Heart right ventricle (tissue), 16 donors: ENCODE measurements around the gene EHD3. TPM values are rescaled to one million over a fixed set of nuclear protein-coding genes. Genes with fewer than 3 reads are reported as not detected.

Experiments
- ATAC-seq, 8 donors: fragments of 200-7000 bp; cut with Tn5 transposase; one replicate each; pipeline ENCODE4 v1.9.1; 2020; ENCODE audit warnings: mild to moderate bottlenecking in 8 of 8, moderate library complexity in 8 of 8, moderate number of reproducible peaks in 1 of 8
- DNase-seq, 2 donors: peaks; one replicate each; pipeline ENCODE4 v3.0.0-alpha.2; 2020
- H3K27ac ChIP-seq, 10 donors: fragments of 200-600 bp; sonication (generic) in 2 of 10; one replicate each; pipeline versions ENCODE4 v1.5.0 to v1.8.0; 2020 to 2022; ENCODE audit warnings: mild to moderate bottlenecking in 3 of 10
- H3K27me3 ChIP-seq, 7 donors: fragments of 200-600 bp; one replicate each; pipeline ENCODE4 v1.8.0; 2021 to 2022; ENCODE audit warnings: mild to moderate bottlenecking in 2 of 7
- H3K36me3 ChIP-seq, 9 donors: fragments of 200-600 bp; sonication (generic) in 1 of 9; one replicate each; pipeline versions ENCODE4 v1.5.0 to v1.8.0; 2020 to 2022; ENCODE audit warnings: mild to moderate bottlenecking in 2 of 9
- H3K4me1 ChIP-seq, 9 donors: fragments of 200-600 bp; sonication (generic) in 1 of 9; one replicate each; pipeline versions ENCODE4 v1.5.0 to v1.8.0; 2020 to 2022; ENCODE audit warnings: mild to moderate bottlenecking in 4 of 9
- H3K4me3 ChIP-seq, 10 donors: fragments of 200-600 bp; sonication (generic) in 2 of 10; one replicate each; pipeline versions ENCODE4 v1.5.0 to v1.8.0; 2020 to 2022; ENCODE audit warnings: mild to moderate bottlenecking in 7 of 10, moderate library complexity in 2 of 10
- H3K9me3 ChIP-seq, 11 donors: fragments of 200-600 bp in 10 of 11; sonication (generic) in 2 of 11; one replicate each; pipeline versions ENCODE4 v1.5.0 to v1.8.0; 2013 to 2022; ENCODE audit warnings: mild to moderate bottlenecking in 2 of 11, control low read depth in 1 of 11, moderate library complexity in 1 of 11
- WGBS, 2 donors: extraction: QIAGEN DNeasy Blood & Tissue Kit; methylation state at CpG; one replicate each; pipeline ENCODE4 v1.1.7; 2013; ENCODE audit warnings: inconsistent platforms in 1 of 2; 5-methylcytosine and 5-hydroxymethylcytosine counted together
- intact Hi-C, 10 donors: fragments of 100-400 bp; cut with DNase I; formaldehyde crosslinking; loops; one replicate each; pipeline versions ENCODE4 v1.11.1 to v1.14.2; 2022
- polyA plus RNA-seq, 2 donors: library from polyadenylated mRNA; stranded (reverse); fragments of 200-250 nt; gene quantifications; one replicate each; pipeline ENCODE4 v1.2.3, GENCODE V29; 2013
- total RNA-seq, 10 donors: library from RNA; stranded (reverse); fragmentation: NEBNext Ultra II Directional in 3 of 10; extraction: Animal tissue kit (Norgen Biotek cat#: 25700) in 3 of 10; gene quantifications; one replicate each; pipeline versions ENCODE4 v1.2.1 to v1.2.4, GENCODE V29; 2021 to 2023
- TF ChIP-seq, protein P1 (sequence below), 9 donors: fragments of 200-600 bp; sonication (generic) in 2 of 9; IDR thresholded peaks; one replicate each; pipeline versions ENCODE4 v1.5.0 to v1.8.0; 2021 to 2022; ENCODE audit warnings: antibody characterized with exemption in 9 of 9, mild to moderate bottlenecking in 5 of 9, moderate library complexity in 1 of 9
- donor health status: Arrhythmogenic right ventricular cardiomyopathy.
- donor health status: ischemic (EF 13 %, LVEDD 7.1; RV severe dilation, severe dysfunction).
- donor health status: healthy with polysubstance abuse.
- donor health status: DM: no; HTN: yes; CAD: no.
- donor health status: DM: no; HTN: no; CAD: no.
- donor health status: ischemic (EF 25% LVEDD 6.9; RV normal size, moderate dysfunction).
- donor health status: ischemic (EF 25% LVEDD 5.7; RV mildly dilated, moderate dysfunction).
- donor health status: healthy.
- donor health status: DM: yes; HTN: yes; CAD: no.
- donor health status: Ischemic cardiomyopathy.
- donor health status: ischemic (EF 35%, LVEDD 5.7; RV mildly dilated, moderate dysfunction).
- donor health status: nonischemic (EF 11% LVEDD 7.7; RV severe dilation, severe dysfunction).
- donor health status: DM: yes; HTN: yes; CAD: no.
- donor health status: PGD.
- donor health status: ischemic (EF 29% LVEDD 5.4; RV normal size, mild dysfunction).
- donor health status: nonischemic (EF 23%, LVEDD 6.1; RV moderate dilation, normal function).

The EHD3 gene
- total and polyA plus RNA-seq, 12 donors: 5.3 to 40.9 (median 24.3) TPM

DNA sequence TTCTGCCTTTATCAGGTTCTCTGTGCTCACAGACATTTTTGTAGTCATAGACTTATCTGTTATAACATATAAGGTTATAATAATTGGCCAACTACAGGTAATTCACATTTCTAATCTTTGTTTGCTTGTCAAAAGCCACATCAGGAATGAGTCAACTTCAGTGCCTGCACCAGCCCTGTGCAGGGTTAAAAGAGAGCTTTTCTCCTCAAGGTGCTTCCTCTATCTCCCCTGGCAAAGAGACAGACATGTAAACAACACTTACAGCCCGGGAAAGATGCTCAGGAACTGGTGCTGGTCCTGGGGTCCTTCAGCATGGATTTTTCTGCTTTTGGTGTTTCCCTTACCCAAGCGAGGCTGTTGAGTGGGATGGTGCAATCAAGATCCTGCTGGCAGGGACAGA lies 7.7 kb upstream of the EHD3 start:
- ATAC-seq (no peak), DNase-seq (no peak)
- Histone ChIP-seq H3K4me1 (peaks cover 0 to 14% (median 0%) of the 10 kb centered on the region in 9 donors), H3K27me3 (no peaks in the 10 kb centered on the region), H3K4me3 (no peak overlapping the region), H3K9me3 (no peaks in the 10 kb centered on the region), H3K27ac (no peak overlapping the region), H3K36me3 (no peaks in the 10 kb centered on the region)
- intact Hi-C loops: no loop called here
- WGBS, 2 donors: 23 to 26% methylated on average over 2 of the region's 2 CpGs
- TF ChIP-seq, protein P1, sequence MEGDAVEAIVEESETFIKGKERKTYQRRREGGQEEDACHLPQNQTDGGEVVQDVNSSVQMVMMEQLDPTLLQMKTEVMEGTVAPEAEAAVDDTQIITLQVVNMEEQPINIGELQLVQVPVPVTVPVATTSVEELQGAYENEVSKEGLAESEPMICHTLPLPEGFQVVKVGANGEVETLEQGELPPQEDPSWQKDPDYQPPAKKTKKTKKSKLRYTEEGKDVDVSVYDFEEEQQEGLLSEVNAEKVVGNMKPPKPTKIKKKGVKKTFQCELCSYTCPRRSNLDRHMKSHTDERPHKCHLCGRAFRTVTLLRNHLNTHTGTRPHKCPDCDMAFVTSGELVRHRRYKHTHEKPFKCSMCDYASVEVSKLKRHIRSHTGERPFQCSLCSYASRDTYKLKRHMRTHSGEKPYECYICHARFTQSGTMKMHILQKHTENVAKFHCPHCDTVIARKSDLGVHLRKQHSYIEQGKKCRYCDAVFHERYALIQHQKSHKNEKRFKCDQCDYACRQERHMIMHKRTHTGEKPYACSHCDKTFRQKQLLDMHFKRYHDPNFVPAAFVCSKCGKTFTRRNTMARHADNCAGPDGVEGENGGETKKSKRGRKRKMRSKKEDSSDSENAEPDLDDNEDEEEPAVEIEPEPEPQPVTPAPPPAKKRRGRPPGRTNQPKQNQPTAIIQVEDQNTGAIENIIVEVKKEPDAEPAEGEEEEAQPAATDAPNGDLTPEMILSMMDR (IDR thresholded peaks at IDR 0.05): no peak

DNA sequence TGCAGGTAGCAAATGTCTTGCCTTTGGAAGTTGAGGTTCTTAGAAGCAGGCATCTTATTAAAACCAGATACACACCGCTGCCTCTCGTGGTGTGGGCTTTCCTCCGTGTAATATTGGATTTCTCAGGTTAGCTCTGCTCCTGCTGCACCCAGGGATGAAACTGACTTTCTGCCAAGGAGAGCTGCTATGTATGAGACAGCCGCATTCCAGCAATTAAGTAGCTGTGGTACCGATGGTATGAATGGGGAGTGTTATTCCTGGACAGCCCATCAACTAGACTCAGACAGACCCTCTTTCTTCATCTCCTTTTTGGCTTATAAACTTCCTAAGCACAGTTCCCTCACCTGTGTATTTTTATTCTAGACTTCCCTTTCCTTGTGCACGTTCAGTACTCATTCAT lies 6.8 kb upstream of the EHD3 start:
- TF ChIP-seq, protein P1 (IDR thresholded peaks at IDR 0.05): no peak
- Histone ChIP-seq H3K4me3 (no peak overlapping the region), H3K27me3 (no peaks in the 10 kb centered on the region), H3K27ac (peak overlapping the region in 4 of 10 donors; percentile 12 to 31 (median 23)), H3K9me3 (no peaks in the 10 kb centered on the region), H3K36me3 (no peaks in the 10 kb centered on the region), H3K4me1 (peaks cover 0 to 20% (median 0%) of the 10 kb centered on the region in 9 donors)
- DNase-seq: no peak
- peak in 3 of 8 donors; percentile 17 to 33 (median 24) for ATAC-seq
- intact Hi-C loops: no loop called here
- 36 to 52% methylated on average over 6 of the region's 6 CpGs for WGBS, 2 donors

DNA sequence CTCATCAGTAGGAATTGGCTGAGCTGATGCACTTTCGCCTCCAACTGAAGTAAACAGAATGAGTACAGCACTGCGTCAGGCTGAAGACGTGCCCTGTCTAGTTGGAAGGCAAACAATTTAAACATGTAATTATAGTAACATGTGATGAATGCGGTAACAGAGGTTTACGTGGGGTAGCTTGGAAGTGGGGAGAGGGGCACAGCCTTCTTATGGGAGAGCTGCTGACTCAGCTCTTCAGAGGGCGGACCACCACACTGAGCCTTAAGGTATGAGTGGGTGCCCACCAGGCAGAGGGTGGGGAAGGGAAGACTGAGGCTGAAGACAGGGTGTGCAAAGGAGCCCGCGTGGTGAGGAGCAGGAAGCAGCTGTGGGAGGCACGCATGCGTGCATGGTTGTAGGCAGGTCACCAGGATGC lies 6.2 kb upstream of the EHD3 start:
- intact Hi-C loops: no loop called here
- Histone ChIP-seq H3K4me1 (peaks cover 0 to 25% (median under 1%) of the 10 kb centered on the region in 9 donors), H3K4me3 (no peak overlapping the region), H3K27me3 (no peaks in the 10 kb centered on the region), H3K9me3 (no peaks in the 10 kb centered on the region), H3K27ac (peak overlapping the region in 7 of 10 donors; percentile 8 to 31 (median 20)), H3K36me3 (no peaks in the 10 kb centered on the region)
- no peak for DNase-seq
- TF ChIP-seq, protein P1 (IDR thresholded peaks at IDR 0.05): no peak
- peak in 5 of 8 donors; percentile 55 to 79 (median 65) for ATAC-seq
- 73% methylated on average over 10 of the region's 10 CpGs for WGBS, 2 donors

DNA sequence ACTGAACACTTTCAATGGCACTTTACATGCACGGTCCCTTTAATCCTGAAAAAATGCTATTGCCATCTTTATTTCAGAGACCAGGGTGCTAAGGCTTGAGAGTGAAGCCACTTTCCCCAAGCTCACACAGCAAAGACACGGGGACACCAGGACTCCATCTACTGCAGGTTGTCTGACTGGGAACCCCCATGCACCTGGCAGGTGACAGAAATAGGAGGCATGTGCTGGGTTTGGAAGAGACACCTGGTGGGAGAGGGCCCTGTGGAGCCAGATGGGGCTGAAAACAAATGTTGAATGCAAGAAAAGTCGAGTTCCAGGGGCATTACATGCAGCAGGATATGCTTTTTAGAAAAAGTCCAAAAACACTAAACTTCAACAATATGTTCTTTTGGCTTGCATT lies 5.2 kb upstream of the EHD3 start:
- Histone ChIP-seq H3K36me3 (no peaks in the 10 kb centered on the region), H3K4me1 (peaks cover 0 to 35% (median 10%) of the 10 kb centered on the region in 9 donors), H3K27ac (no peak overlapping the region), H3K27me3 (no peaks in the 10 kb centered on the region), H3K9me3 (no peaks in the 10 kb centered on the region), H3K4me3 (no peak overlapping the region)
- no peak for ATAC-seq
- 85 to 88% methylated on average over 3 of the region's 3 CpGs for WGBS, 2 donors
- no peak for DNase-seq
- TF ChIP-seq, protein P1 (IDR thresholded peaks at IDR 0.05): no peak
- intact Hi-C loops: no loop called here
